Karpas-422 (cell line): ENCODE data around the gene OR51T1. TPM values are rescaled to one million over a fixed set of nuclear protein-coding genes. Genes with fewer than 3 reads are reported as not detected.
"Not testable (repeated sequence)": the region's sequence is repeated elsewhere in the genome, so short reads cannot be mapped to it uniquely, and the experiment has no call there.

Experiments used
- DNase-seq: peaks from one replicate; pipeline ENCODE4 v3.0.0-alpha.2; 2015
- H2AFZ ChIP-seq: fragments of 200-600 bp; sonication (generic); 2 replicates; pipeline ENCODE4 v1.6.1; 2014; ENCODE audit warnings: antibody characterized with exemption, low read length, mixed read lengths
- H3K27ac ChIP-seq: fragments of 200-600 bp; sonication (generic); 2 replicates; pipeline ENCODE4 v1.5.1; 2014; ENCODE audit warnings: mild to moderate bottlenecking, low read length, moderate library complexity
- H3K27me3 ChIP-seq: fragments of 200-600 bp; sonication (generic); 2 replicates; pipeline ENCODE4 v1.6.1; 2014; ENCODE audit warnings: low read length, mixed read lengths
- H3K36me3 ChIP-seq: fragments of 200-600 bp; sonication (generic); 2 replicates; pipeline ENCODE4 v1.6.1; 2014; ENCODE audit warnings: low read length, mixed read lengths; ENCODE audit not compliant: insufficient read depth
- H3K4me1 ChIP-seq: fragments of 200-600 bp; sonication (generic); 2 replicates; pipeline ENCODE4 v1.6.1; 2014; ENCODE audit warnings: mild to moderate bottlenecking, low read length, mixed read lengths
- H3K4me2 ChIP-seq: fragments of 200-600 bp; sonication (generic); 2 replicates; pipeline ENCODE4 v1.6.1; 2014; ENCODE audit warnings: low read length, low read depth, mild to moderate bottlenecking; ENCODE audit not compliant: poor library complexity, severe bottlenecking
- H3K4me3 ChIP-seq: fragments of 200-600 bp; sonication (generic); 2 replicates; pipeline ENCODE4 v1.5.1; 2014; ENCODE audit warnings: mild to moderate bottlenecking, antibody characterized with exemption, low read length, mixed read lengths
- H3K79me2 ChIP-seq: fragments of 200-600 bp; sonication (generic); 2 replicates; pipeline ENCODE4 v1.6.1; 2014; ENCODE audit warnings: mild to moderate bottlenecking, low read length, mixed read lengths
- H3K9ac ChIP-seq: fragments of 200-600 bp; sonication (generic); 2 replicates; pipeline ENCODE4 v1.6.0; 2014; ENCODE audit warnings: low read length
- H3K9me2 ChIP-seq: fragments of 200-600 bp; sonication (generic), shearing (Covaris generic); replicated peaks from 2 replicates; pipeline ENCODE4 v1.6.0; 2014; ENCODE audit warnings: mild to moderate bottlenecking, low read length, moderate library complexity; ENCODE audit not compliant: insufficient read depth
- H3K9me3 ChIP-seq: fragments of 300-700, 200-600 bp; sonication (generic); 2 replicates; pipeline ENCODE4 v1.6.1; 2014; ENCODE audit warnings: low read length, mixed read lengths
- H4K20me1 ChIP-seq: fragments of 200-600 bp; sonication (generic); 2 replicates; pipeline ENCODE4 v1.6.1; 2014; ENCODE audit warnings: mild to moderate bottlenecking, antibody characterized with exemption, low read length, low read depth; ENCODE audit not compliant: insufficient read depth
- total RNA-seq: library from RNA; depleted of rRNA; stranded (reverse); fragments of >200 nt; shearing (Covaris generic); gene quantifications from 2 replicates; pipeline ENCODE4 v1.2.3, GENCODE V29; 2014; ENCODE audit warnings: low replicate concordance; rRNA removed

Gene OR51T1, protein sequence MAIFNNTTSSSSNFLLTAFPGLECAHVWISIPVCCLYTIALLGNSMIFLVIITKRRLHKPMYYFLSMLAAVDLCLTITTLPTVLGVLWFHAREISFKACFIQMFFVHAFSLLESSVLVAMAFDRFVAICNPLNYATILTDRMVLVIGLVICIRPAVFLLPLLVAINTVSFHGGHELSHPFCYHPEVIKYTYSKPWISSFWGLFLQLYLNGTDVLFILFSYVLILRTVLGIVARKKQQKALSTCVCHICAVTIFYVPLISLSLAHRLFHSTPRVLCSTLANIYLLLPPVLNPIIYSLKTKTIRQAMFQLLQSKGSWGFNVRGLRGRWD
- not detected in 2 replicates for total RNA-seq

DNA sequence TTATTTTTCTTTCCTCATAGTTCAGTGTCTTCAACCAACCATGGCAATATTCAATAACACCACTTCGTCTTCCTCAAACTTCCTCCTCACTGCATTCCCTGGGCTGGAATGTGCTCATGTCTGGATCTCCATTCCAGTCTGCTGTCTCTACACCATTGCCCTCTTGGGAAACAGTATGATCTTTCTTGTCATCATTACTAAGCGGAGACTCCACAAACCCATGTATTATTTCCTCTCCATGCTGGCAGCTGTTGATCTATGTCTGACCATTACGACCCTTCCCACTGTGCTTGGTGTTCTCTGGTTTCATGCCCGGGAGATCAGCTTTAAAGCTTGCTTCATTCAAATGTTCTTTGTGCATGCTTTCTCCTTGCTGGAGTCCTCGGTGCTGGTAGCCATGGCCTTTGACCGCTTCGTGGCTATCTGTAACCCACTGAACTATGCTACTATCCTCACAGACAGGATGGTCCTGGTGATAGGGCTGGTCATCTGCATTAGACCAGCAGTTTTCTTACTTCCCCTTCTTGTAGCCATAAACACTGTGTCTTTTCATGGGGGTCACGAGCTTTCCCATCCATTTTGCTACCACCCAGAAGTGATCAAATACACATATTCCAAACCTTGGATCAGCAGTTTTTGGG lies at the start of gene OR51T1:
Gene OR51T1, plus strand, starts transcription at position 41 of the 641 bp plus-strand sequence. Its CDS starts 0 bp downstream, at position 41.
- Histone ChIP-seq H3K4me3 (no peak within 1 kb of the TSS), H3K79me2 (no peaks in the 10 kb centered on the region), H3K27ac (no peak within 1 kb of the TSS), H3K27me3 (no peaks in the 10 kb centered on the region), H2AFZ (no peak within 1 kb of the TSS), H3K36me3 (no peaks in the 10 kb centered on the region), H3K9me3 (no peaks in the 10 kb centered on the region), H3K9ac (no peak within 1 kb of the TSS), H4K20me1 (no peaks in the 10 kb centered on the region), H3K9me2 (no peaks in the 10 kb centered on the region), H3K4me2 (no peak within 1 kb of the TSS), H3K4me1 (no peaks in the 10 kb centered on the region)
- no peak for DNase-seq

DNA sequence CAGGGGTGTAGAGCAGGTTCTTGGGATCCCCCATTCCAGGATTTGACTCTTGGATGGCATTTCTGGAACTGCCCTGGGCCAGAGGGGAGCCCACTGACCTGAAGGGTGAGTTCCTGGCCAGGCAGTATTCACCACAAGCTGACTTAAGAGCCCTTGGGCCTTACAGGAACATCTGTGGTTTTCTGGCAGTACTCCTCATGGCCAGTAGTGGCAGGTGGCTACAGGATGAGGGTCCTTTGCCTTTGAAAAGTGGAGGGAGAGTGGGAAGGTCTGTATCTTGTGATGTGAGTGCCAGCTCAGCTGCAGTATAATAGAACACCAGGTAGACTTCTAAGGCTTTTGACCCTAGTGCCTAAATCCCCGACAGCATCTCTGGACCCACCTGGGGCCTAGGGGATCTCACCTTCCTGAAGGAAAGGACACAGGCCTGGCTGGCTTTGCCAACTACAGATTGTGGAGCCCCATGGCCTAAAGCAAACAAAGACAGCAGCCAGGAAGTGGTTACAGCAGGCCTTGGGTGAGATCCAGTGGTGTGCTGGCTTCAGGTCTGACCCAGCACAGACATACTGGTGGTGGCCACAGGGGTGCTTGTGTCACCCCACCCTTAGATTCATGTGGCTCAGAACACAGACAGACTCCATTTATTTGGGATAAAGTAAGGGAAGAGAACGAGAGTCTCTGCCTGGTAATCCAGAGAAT lies 41.7 kb upstream of the OR51T1 start:
- H3K4me2 ChIP-seq, result no peak overlapping the region
- H3K4me1 ChIP-seq, result no peaks in the 10 kb centered on the region
- no peaks in the 10 kb centered on the region for H3K9me2 ChIP-seq
- DNase-seq, result no peak
- H2AFZ ChIP-seq, result no peak overlapping the region
- H3K36me3 ChIP-seq, result no peaks in the 10 kb centered on the region
- H3K27ac ChIP-seq, result no peak overlapping the region
- no peaks in the 10 kb centered on the region for H3K9me3 ChIP-seq
- no peak overlapping the region for H3K9ac ChIP-seq
- H3K4me3 ChIP-seq, result no peak overlapping the region
- no peaks in the 10 kb centered on the region for H4K20me1 ChIP-seq
- no peaks in the 10 kb centered on the region for H3K27me3 ChIP-seq
- no peaks in the 10 kb centered on the region for H3K79me2 ChIP-seq

DNA sequence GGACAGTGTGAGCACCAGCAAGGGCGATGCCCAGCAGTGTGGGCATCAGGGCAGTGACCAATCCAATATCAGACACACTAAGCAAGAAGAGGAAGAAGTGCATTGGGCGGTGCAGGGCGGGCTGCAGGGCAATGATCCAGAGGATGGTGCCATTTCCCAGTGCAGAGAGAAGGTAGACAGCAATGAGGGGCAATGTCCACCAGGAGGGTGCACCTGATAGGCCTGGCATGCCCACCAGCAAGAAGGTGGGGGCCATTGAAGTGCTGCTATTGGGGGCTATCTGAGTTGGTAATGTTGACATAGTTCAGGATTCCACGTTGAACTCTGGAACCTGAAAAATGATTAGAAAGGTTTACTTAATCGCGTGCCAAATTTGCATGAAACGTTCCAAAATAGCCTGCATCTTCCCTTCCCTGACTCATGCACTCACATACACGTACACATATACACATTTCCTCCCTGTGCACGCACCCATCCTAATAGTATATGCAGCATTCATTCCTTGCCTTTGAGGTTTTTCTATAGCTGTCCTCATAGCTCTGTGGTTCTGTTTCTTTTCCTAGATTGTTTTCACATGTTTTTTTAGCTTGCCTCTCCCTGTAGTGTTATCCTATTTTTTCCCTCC lies 32.7 kb upstream of the OR51T1 start, which contains the start of gene OR51S1:
Gene OR51S1, minus strand, starts transcription at position 301 of the 625 bp plus-strand sequence. Its CDS starts 0 bp downstream, at position 301.
- DNase-seq, result no peak
- H3K9me3 ChIP-seq, result no peaks in the 10 kb centered on the region
- no peaks in the 10 kb centered on the region for H4K20me1 ChIP-seq
- H3K4me1 ChIP-seq, result no peaks in the 10 kb centered on the region
- H3K36me3 ChIP-seq, result no peaks in the 10 kb centered on the region
- no peak within 1 kb of the TSS for H2AFZ ChIP-seq
- H3K4me3 ChIP-seq, result no peak within 1 kb of the TSS
- no peak within 1 kb of the TSS for H3K9ac ChIP-seq
- no peaks in the 10 kb centered on the region for H3K9me2 ChIP-seq
- no peak within 1 kb of the TSS for H3K4me2 ChIP-seq
- H3K27ac ChIP-seq, result no peak within 1 kb of the TSS
- no peaks in the 10 kb centered on the region for H3K27me3 ChIP-seq
- no peaks in the 10 kb centered on the region for H3K79me2 ChIP-seq

DNA sequence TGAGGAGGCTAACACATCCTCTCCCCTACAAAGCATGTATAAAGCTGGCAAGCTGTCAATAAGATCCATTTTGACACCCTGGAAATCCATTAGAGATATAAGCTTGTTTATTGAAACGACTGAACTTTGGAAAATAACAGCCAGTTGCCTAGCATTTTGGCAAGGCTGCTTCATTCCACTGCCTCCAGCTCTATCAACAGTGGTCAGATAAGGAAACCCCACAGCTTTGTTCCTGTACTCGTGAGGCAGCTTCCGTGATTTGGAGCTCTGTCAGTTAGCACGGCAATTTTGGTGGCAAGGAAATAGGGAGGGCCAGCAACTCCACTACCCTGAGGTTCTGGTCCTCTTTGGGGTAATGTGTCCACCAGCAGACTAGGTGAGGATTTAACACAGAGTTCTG lies 30.7 kb upstream of the OR51T1 start:
- H3K4me3 ChIP-seq, result no peak overlapping the region
- H3K27ac ChIP-seq, result no peak overlapping the region
- DNase-seq, result no peak
- no peaks in the 10 kb centered on the region for H3K9me2 ChIP-seq
- H3K36me3 ChIP-seq, result no peaks in the 10 kb centered on the region
- H3K4me1 ChIP-seq, result no peaks in the 10 kb centered on the region
- H3K9ac ChIP-seq, result no peak overlapping the region
- H4K20me1 ChIP-seq, result no peaks in the 10 kb centered on the region
- no peak overlapping the region for H3K4me2 ChIP-seq
- no peaks in the 10 kb centered on the region for H3K27me3 ChIP-seq
- no peaks in the 10 kb centered on the region for H3K79me2 ChIP-seq
- no peak overlapping the region for H2AFZ ChIP-seq
- no peaks in the 10 kb centered on the region for H3K9me3 ChIP-seq

DNA sequence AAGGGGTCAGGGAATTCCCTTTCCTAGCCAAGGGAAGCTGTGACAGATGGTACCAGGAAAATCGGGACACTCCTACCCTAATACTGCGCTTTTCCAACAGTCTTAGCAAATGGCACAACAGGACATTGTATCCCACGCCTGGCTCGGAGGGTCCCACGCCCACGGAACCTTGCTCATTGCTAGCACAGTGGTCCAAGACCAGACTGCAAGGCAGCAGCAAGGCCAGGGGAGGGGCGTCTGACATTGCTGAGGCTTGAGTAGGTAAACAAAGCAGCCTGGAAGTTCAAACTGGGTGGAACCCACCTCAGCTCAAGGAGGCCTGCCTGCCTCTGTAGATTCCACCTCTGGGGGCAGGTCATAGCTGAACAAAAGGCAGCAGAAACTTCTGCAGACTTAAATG lies 27.4 kb upstream of the OR51T1 start:
- not testable (repeated sequence) for H3K27ac ChIP-seq, H3K27me3 ChIP-seq, H3K79me2 ChIP-seq, DNase-seq, H3K4me3 ChIP-seq, H3K9me3 ChIP-seq, H3K4me1 ChIP-seq, H3K4me2 ChIP-seq, H4K20me1 ChIP-seq, H3K9me2 ChIP-seq, H2AFZ ChIP-seq, H3K36me3 ChIP-seq, H3K9ac ChIP-seq

DNA sequence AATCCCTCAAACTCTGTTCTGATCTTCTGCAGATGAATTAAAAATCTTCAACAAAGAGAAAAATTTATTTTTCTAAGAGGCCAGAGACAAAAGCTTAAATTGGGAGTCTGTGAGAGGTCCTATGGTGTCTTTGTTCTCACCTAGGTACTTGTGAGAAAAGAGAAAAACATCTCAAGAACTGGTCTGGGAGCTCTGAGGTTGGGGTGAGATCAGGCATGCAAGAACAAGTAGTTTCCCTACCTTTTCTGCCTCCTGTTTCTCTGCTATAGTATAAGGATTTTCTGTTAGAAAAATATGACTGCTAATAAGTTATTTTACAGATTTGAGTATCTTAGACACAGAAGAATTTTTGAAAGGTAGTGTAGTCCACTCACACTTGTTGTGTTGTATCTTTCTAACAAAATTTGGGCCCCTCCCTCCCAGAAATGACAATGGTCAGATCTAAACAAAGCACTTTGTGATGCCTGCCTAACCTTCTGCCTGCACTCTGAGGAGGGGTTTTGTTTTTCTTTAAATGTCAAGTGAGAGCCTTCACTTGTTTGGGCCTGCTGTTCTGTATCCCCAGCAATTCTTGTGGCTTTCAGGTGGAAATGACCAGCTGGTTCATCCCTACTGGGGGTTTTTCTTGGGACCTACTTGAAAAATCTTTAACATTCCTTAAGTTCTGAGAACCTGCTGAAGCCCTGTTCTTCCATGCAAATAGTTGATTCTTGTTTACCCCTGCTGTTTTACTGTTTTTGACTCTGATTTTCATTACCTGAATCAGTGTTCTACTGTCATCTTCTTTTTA lies 19.1 kb upstream of the OR51T1 start:
- H3K79me2 ChIP-seq, result no peaks in the 10 kb centered on the region
- H3K9ac ChIP-seq, result no peak overlapping the region
- no peak overlapping the region for H3K4me2 ChIP-seq
- H4K20me1 ChIP-seq, result no peaks in the 10 kb centered on the region
- H3K9me2 ChIP-seq, result no peaks in the 10 kb centered on the region
- no peak overlapping the region for H3K4me3 ChIP-seq
- H3K27ac ChIP-seq, result no peak overlapping the region
- H3K36me3 ChIP-seq, result no peaks in the 10 kb centered on the region
- H3K9me3 ChIP-seq, result no peaks in the 10 kb centered on the region
- H3K27me3 ChIP-seq, result no peaks in the 10 kb centered on the region
- H3K4me1 ChIP-seq, result no peaks in the 10 kb centered on the region
- no peak for DNase-seq
- H2AFZ ChIP-seq, result no peak overlapping the region

DNA sequence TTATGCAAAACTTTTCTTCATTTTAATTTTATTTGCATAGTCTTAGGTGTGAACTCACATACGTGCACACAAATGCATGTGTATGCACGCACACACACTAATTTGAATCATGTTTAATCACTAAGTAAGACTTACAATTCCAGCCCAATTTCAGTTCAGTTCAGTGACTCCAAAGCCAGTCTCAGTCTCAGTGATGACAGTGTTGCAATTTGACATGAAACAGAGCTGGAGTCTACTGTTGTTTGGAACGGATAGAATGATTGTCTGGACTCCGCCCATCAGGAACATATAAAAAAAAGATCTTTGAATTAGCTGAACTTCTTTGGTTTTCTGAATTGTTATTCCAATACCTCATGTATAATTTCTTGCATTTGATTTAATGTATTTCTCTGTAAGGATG lies 17.8 kb upstream of the OR51T1 start:
- H4K20me1 ChIP-seq, result no peaks in the 10 kb centered on the region
- no peaks in the 10 kb centered on the region for H3K9me2 ChIP-seq
- no peaks in the 10 kb centered on the region for H3K79me2 ChIP-seq
- no peak for DNase-seq
- no peak overlapping the region for H3K27ac ChIP-seq
- H3K9me3 ChIP-seq, result no peaks in the 10 kb centered on the region
- no peaks in the 10 kb centered on the region for H3K36me3 ChIP-seq
- no peak overlapping the region for H2AFZ ChIP-seq
- no peak overlapping the region for H3K4me2 ChIP-seq
- no peak overlapping the region for H3K4me3 ChIP-seq
- H3K27me3 ChIP-seq, result no peaks in the 10 kb centered on the region
- no peaks in the 10 kb centered on the region for H3K4me1 ChIP-seq
- H3K9ac ChIP-seq, result no peak overlapping the region
